A549 (cell line): ENCODE data around the gene DNHD1.

Source experiments
- CTCF ChIP-seq: fragments of >200 bp; sonication (Bioruptor Twin); formaldehyde crosslinking; IDR thresholded peaks from 3 replicates; pipeline ENCODE4 v1.5.1; 2016
- RAD21 ChIP-seq, 2 experiments: fragments of >200 bp in 1 of 2; sonication (Bioruptor Twin) in 1 of 2; formaldehyde crosslinking in 1 of 2; IDR thresholded peaks in 1 of 2; conservative IDR thresholded peaks in 1 of 2; 2 replicates in 1 of 2; 3 replicates in 1 of 2; pipeline ENCODE4 v1.6.1; 2012 to 2018; ENCODE audit warnings: inconsistent platforms in 1 of 2

- TF ChIP-seq CTCF = no peak; the same call in 2 of the 3 replicates
- TF ChIP-seq RAD21 (conservative IDR thresholded peaks at IDR 0.05 in 1 of 2, IDR thresholded peaks at IDR 0.05 in 1 of 2) = no peak
Measured at GRCh38 chr11:6474413-6474792, 22.7 kb upstream of the DNHD1 start.
